ENCODE results near the gene KRTAP4-9. TPM values are rescaled to one million over a fixed set of nuclear protein-coding genes. Genes with fewer than 3 reads are reported as not detected.

KRTAP4-9 gene
- total and polyA plus RNA-seq, 10 of the 15 experiments (the other 5 are each of a cell fraction or from before 2014, with no cell fraction given), result not detected

DNA sequence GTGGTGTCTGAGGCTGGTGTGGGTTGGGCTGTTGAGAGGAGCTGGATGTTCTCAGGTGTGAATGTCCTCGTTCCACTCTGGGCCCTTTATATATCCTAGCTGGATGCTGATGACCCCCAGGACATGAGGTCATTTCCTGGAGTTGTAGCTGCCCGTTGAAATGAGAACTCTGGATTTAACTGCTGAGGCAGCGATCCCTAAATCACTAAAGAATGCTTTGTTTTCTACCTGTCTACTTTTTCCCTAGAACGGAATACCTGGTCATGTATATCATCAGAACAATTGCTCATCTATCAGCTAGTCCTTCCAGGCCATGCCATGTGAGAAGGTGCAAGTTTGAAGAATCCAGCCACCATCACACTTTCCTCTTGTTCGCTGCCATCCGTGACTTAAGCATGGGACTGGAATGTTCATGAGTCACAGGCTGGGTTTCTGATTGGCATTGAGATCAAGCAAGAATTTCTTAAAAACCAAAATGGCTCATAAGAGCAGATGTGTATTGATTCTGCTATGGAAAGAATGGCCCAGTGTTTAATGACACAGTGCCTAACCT lies 45.1 kb upstream of the KRTAP4-9 start, which contains the start of gene KRTAP2-3:
Gene KRTAP2-3, minus strand, starts transcription at position 63 of the 553 bp plus-strand sequence. CDS start 64 bp downstream, outside the sequence.
- RAD21 ChIA-PET (ENCODE audit: unreplicated experiment), result no interaction called here
- TF ChIP-seq TARDBP (IDR thresholded peaks at IDR 0.05; ENCODE audit: borderline replicate concordance) (no peak), RUNX3 (IDR thresholded peaks at IDR 0.05; ENCODE audit: low read length) (no peak), POLR2A (IDR thresholded peaks at IDR 0.05; ENCODE audit: low read depth, low read length) (no peak), MEF2A (IDR thresholded peaks at IDR 0.05; ENCODE audit: insufficient read depth, low read depth, low read length) (no peak), HDAC6 (IDR thresholded peaks at IDR 0.05; ENCODE audit: unreplicated experiment) (no peak), BACH1 (IDR thresholded peaks at IDR 0.05; ENCODE audit: borderline replicate concordance) (no peak), EED (IDR thresholded peaks at IDR 0.05; ENCODE audit: low read depth) (no peak), GATAD2B (conservative IDR thresholded peaks at IDR 0.05; ENCODE audit: low read depth) (no peak)
- TF ChIP-seq, protein P1, sequence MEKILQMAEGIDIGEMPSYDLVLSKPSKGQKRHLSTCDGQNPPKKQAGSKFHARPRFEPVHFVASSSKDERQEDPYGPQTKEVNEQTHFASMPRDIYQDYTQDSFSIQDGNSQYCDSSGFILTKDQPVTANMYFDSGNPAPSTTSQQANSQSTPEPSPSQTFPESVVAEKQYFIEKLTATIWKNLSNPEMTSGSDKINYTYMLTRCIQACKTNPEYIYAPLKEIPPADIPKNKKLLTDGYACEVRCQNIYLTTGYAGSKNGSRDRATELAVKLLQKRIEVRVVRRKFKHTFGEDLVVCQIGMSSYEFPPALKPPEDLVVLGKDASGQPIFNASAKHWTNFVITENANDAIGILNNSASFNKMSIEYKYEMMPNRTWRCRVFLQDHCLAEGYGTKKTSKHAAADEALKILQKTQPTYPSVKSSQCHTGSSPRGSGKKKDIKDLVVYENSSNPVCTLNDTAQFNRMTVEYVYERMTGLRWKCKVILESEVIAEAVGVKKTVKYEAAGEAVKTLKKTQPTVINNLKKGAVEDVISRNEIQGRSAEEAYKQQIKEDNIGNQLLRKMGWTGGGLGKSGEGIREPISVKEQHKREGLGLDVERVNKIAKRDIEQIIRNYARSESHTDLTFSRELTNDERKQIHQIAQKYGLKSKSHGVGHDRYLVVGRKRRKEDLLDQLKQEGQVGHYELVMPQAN (conservative IDR thresholded peaks at IDR 0.05), result no peak
- TF ChIP-seq, protein P2, sequence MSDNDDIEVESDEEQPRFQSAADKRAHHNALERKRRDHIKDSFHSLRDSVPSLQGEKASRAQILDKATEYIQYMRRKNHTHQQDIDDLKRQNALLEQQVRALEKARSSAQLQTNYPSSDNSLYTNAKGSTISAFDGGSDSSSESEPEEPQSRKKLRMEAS (IDR thresholded peaks at IDR 0.05; ENCODE audit: low read depth, low read length), result no peak
- ATAC-seq (no peak), FAIRE-seq (no peak), DNase-seq (ENCODE audit: low read depth, low spot score) (no peak)
- no peaks in the 10 kb centered on the region; a peak in 1 of 4 replicates for H3K27me3 ChIP-seq (replicated peaks in 1 of 2; ENCODE audit: control insufficient read depth in 2 of 2, insufficient read depth in 2 of 2, low read length in 1 of 2)
- intact Hi-C loops (cut with micrococcal nuclease; ENCODE audit: unreplicated experiment), result no loop called here
- in situ Hi-C loops (cut with MboI), result no loop called here
- no peak within 1 kb of the TSS for H3K4me2 ChIP-seq (ENCODE audit: control insufficient read depth, insufficient read depth)
- POLR2A ChIA-PET, result no interaction called here
- no peak within 1 kb of the TSS for H2AFZ ChIP-seq (ENCODE audit: control insufficient read depth, low read depth, low read length)
- H3K9ac ChIP-seq (ENCODE audit: control insufficient read depth, insufficient read depth, low read length), result no peak within 1 kb of the TSS
- H3K4me1 ChIP-seq (ENCODE audit: control insufficient read depth, insufficient read depth, low read length), result no peaks in the 10 kb centered on the region
- no peaks in the 10 kb centered on the region for H4K20me1 ChIP-seq (ENCODE audit: control insufficient read depth, insufficient read depth)
- CTCF ChIA-PET, result no interaction called here
- no peak within 1 kb of the TSS for H3K4me3 ChIP-seq
- 23% methylated on average over 6 of the region's 6 CpGs for WGBS (ENCODE audit: insufficient coverage, insufficient replicate concordance, low lambda C conversion rate, missing lambda C conversion rate)
- no TSS peak for BruUV-seq (replicated peaks)
- H3K27ac ChIP-seq (ENCODE audit: control insufficient read depth, insufficient read depth), result no peak within 1 kb of the TSS
- no peaks in the 10 kb centered on the region for H3K36me3 ChIP-seq (ENCODE audit: control insufficient read depth in 2 of 2, insufficient read depth in 2 of 2, low read length in 1 of 2)
- no peaks in the 10 kb centered on the region for H3K79me2 ChIP-seq (ENCODE audit: control insufficient read depth, insufficient read depth, low read length)
- SMC1A ChIA-PET (ENCODE audit: uncharacterized antibody, unreplicated experiment), result no interaction called here
- H3K9me3 ChIP-seq (replicated peaks; ENCODE audit: control insufficient read depth, insufficient read depth, low read length), result no peaks in the 10 kb centered on the region
